Neural cell (in vitro differentiated cells): ENCODE results near the gene ADGRD1. TPM values are rescaled to one million over a fixed set of nuclear protein-coding genes. Genes with fewer than 3 reads are reported as not detected.

ENCODE experiments used
- H2AFZ ChIP-seq: fragments of 200-600, 300-800 bp; sonication (generic), shearing (Covaris generic); 2 replicates; pipeline ENCODE4 v1.6.0; 2014; ENCODE audit warnings: low read depth, mild to moderate bottlenecking, antibody characterized with exemption, low read length, moderate library complexity
- H3F3A ChIP-seq: fragments of 200-600 bp; shearing (Covaris generic); 2 replicates; pipeline ENCODE4 v1.6.1; 2016; ENCODE audit warnings: mild to moderate bottlenecking, moderate library complexity, mixed read lengths, antibody characterized with exemption, low read length; ENCODE audit not compliant: insufficient read depth, poor library complexity, severe bottlenecking
- H3K27ac ChIP-seq: fragments of 200-600, 300-800 bp; sonication (generic), shearing (Covaris generic); 2 replicates; pipeline ENCODE4 v1.5.1; 2014; ENCODE audit warnings: mild to moderate bottlenecking, low read length, moderate library complexity
- H3K27me3 ChIP-seq: fragments of 300-800, 200-600 bp; sonication (generic), shearing (Covaris generic); 2 replicates; pipeline ENCODE4 v1.6.0; 2014; ENCODE audit warnings: mild to moderate bottlenecking, low read depth, low read length, moderate library complexity; ENCODE audit not compliant: insufficient read depth
- H3K36me3 ChIP-seq: fragments of 300-800, 200-600 bp; sonication (generic), shearing (Covaris generic); 2 replicates; pipeline ENCODE4 v1.5.1; 2014; ENCODE audit warnings: mild to moderate bottlenecking, antibody characterized with exemption, low read length, moderate library complexity; ENCODE audit not compliant: insufficient read depth
- H3K4me2 ChIP-seq: fragments of 300-800, 200-600 bp; sonication (generic), shearing (Covaris generic); 2 replicates; pipeline ENCODE4 v1.6.0; 2014; ENCODE audit warnings: mild to moderate bottlenecking, low read length
- H3K4me3 ChIP-seq: fragments of 300-800, 200-600 bp; sonication (generic), shearing (Covaris generic); 2 replicates; pipeline ENCODE4 v1.5.1; 2014; ENCODE audit warnings: mild to moderate bottlenecking, low read length, moderate library complexity
- H3K79me2 ChIP-seq: fragments of 200-600 bp; shearing (Covaris generic); replicated peaks from 2 replicates; pipeline ENCODE4 v1.6.0; 2014; ENCODE audit warnings: mild to moderate bottlenecking, low read length, moderate library complexity; ENCODE audit not compliant: insufficient read depth
- H3K9ac ChIP-seq: fragments of 300-800, 200-600 bp; sonication (generic), shearing (Covaris generic); 2 replicates; pipeline ENCODE4 v1.6.1; 2016; ENCODE audit warnings: mild to moderate bottlenecking, low read length, mixed read lengths
- H3K9me2 ChIP-seq: fragments of 200-600 bp; shearing (Covaris generic); 2 replicates; pipeline ENCODE4 v1.6.1; 2016; ENCODE audit warnings: mild to moderate bottlenecking, low read length, mixed read lengths; ENCODE audit not compliant: insufficient read depth
- H3K9me3 ChIP-seq: fragments of 200-600, 300-800 bp; sonication (generic), shearing (Covaris generic); 2 replicates; pipeline ENCODE4 v1.6.1; 2016; ENCODE audit warnings: mild to moderate bottlenecking, mixed run types, low read length, moderate library complexity, mixed read lengths
- H4K20me1 ChIP-seq: fragments of 200-600 bp; shearing (Covaris generic); 2 replicates; pipeline ENCODE4 v1.6.1; 2016; ENCODE audit warnings: mild to moderate bottlenecking, mixed run types; ENCODE audit not compliant: insufficient read depth
- CTCF ChIP-seq: fragments of 450-650 bp; IDR thresholded peaks from 2 replicates; pipeline ENCODE4 v1.5.1; 2014; ENCODE audit warnings: antibody characterized with exemption, mild to moderate bottlenecking, moderate library complexity; ENCODE audit not compliant: poor library complexity, severe bottlenecking
- EP300 ChIP-seq: fragments of 450-650 bp; conservative IDR thresholded peaks from 2 replicates; pipeline ENCODE4 v1.6.1; 2014; ENCODE audit warnings: antibody characterized with exemption, mild to moderate bottlenecking, moderate library complexity; ENCODE audit not compliant: poor library complexity, severe bottlenecking
- EZH2 ChIP-seq: fragments of 200-600, 300-800 bp; shearing (Covaris generic), sonication (generic); IDR thresholded peaks from 2 replicates; pipeline ENCODE4 v1.6.1; 2014; ENCODE audit warnings: antibody characterized with exemption, low read length, borderline replicate concordance, mild to moderate bottlenecking; ENCODE audit not compliant: insufficient read depth, poor library complexity, severe bottlenecking
- MXI1 ChIP-seq: fragments of 450-650 bp; conservative IDR thresholded peaks from 2 replicates; pipeline ENCODE4 v1.6.1; 2014; ENCODE audit warnings: antibody characterized with exemption, mild to moderate bottlenecking; ENCODE audit not compliant: poor library complexity, severe bottlenecking
- POLR2AphosphoS5 ChIP-seq: IDR thresholded peaks from 2 replicates; pipeline ENCODE4 v1.6.1; 2012
- RAD21 ChIP-seq: fragments of 450-650 bp; conservative IDR thresholded peaks from 2 replicates; pipeline ENCODE4 v1.6.1; 2014; ENCODE audit warnings: antibody characterized with exemption, mild to moderate bottlenecking, moderate library complexity
- SMC3 ChIP-seq: fragments of 450-650 bp; conservative IDR thresholded peaks from 2 replicates; pipeline ENCODE4 v1.6.1; 2014; ENCODE audit warnings: antibody characterized with exemption, mild to moderate bottlenecking, moderate library complexity; ENCODE audit not compliant: poor library complexity
- TAF1 ChIP-seq: IDR thresholded peaks from 2 replicates; pipeline ENCODE4 v1.6.1; 2012; ENCODE audit warnings: low read depth
- polyA plus RNA-seq: library from polyadenylated mRNA; depleted of rRNA; stranded (reverse); fragments of >200 nt; gene quantifications from 2 replicates; pipeline ENCODE4 v1.2.3, GENCODE V29; 2014
- TF ChIP-seq, protein P1 (sequence below): IDR thresholded peaks from 2 replicates; pipeline ENCODE4 v1.6.1; 2012; ENCODE audit warnings: borderline replicate concordance

The ADGRD1 gene
- polyA plus RNA-seq, 1 donor from 2014 or later: 1.7 TPM

GRCh38 chr12:131177599-131177998 lies 223.9 kb downstream of the ADGRD1 start:
- H3K79me2 ChIP-seq: no peaks in the 10 kb centered on the region
- no peaks in the 10 kb centered on the region for H3K9me2 ChIP-seq
- H3F3A ChIP-seq: no peaks in the 10 kb centered on the region
- H3K4me3 ChIP-seq: no peak overlapping the region
- H3K9ac ChIP-seq: no peak overlapping the region
- TF ChIP-seq, protein P1, sequence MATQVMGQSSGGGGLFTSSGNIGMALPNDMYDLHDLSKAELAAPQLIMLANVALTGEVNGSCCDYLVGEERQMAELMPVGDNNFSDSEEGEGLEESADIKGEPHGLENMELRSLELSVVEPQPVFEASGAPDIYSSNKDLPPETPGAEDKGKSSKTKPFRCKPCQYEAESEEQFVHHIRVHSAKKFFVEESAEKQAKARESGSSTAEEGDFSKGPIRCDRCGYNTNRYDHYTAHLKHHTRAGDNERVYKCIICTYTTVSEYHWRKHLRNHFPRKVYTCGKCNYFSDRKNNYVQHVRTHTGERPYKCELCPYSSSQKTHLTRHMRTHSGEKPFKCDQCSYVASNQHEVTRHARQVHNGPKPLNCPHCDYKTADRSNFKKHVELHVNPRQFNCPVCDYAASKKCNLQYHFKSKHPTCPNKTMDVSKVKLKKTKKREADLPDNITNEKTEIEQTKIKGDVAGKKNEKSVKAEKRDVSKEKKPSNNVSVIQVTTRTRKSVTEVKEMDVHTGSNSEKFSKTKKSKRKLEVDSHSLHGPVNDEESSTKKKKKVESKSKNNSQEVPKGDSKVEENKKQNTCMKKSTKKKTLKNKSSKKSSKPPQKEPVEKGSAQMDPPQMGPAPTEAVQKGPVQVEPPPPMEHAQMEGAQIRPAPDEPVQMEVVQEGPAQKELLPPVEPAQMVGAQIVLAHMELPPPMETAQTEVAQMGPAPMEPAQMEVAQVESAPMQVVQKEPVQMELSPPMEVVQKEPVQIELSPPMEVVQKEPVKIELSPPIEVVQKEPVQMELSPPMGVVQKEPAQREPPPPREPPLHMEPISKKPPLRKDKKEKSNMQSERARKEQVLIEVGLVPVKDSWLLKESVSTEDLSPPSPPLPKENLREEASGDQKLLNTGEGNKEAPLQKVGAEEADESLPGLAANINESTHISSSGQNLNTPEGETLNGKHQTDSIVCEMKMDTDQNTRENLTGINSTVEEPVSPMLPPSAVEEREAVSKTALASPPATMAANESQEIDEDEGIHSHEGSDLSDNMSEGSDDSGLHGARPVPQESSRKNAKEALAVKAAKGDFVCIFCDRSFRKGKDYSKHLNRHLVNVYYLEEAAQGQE: no peak
- TF ChIP-seq EZH2 (no peak), EP300 (no peak), CTCF (no peak), SMC3 (no peak), RAD21 (no peak), POLR2AphosphoS5 (no peak), MXI1 (no peak), TAF1 (no peak)
- H3K4me2 ChIP-seq: no peak overlapping the region
- H3K27ac ChIP-seq: no peak overlapping the region
- no peak overlapping the region for H2AFZ ChIP-seq
- H3K9me3 ChIP-seq: no peaks in the 10 kb centered on the region
- H3K27me3 ChIP-seq: no peaks in the 10 kb centered on the region
- H4K20me1 ChIP-seq: no peaks in the 10 kb centered on the region
- no peaks in the 10 kb centered on the region for H3K36me3 ChIP-seq

DNA sequence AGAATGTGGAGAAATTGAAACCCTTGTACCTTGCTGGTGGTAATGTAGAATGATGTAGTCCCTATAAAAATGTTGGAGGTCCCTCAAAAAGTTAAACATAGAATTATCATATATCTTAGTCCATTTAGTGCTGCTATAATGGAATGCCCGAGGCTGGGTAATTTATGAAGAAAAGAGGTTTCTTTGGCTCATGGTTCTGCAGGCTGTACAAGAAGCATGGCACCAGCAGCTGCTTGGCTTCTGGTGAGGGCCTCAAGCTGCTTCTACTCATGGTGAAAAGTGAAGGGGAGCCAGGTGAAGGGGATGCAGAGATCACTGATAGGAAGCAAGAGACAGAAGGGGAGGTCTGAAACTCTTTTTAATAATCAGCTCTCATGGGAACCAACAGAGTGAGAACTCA lies 233.9 kb downstream of the ADGRD1 start:
- Histone ChIP-seq H3K4me2 (no peak overlapping the region), H3K27ac (no peak overlapping the region)

More for the DNA sequence above, 233.9 kb downstream of the ADGRD1 start:
- Histone ChIP-seq H3K27me3 (no peaks in the 10 kb centered on the region), H3K4me3 (no peak overlapping the region), H2AFZ (no peak overlapping the region), H3K79me2 (no peaks in the 10 kb centered on the region), H3K9me3 (no peaks in the 10 kb centered on the region), H3K36me3 (no peaks in the 10 kb centered on the region), H3F3A (no peaks in the 10 kb centered on the region), H3K9ac (no peak overlapping the region), H3K9me2 (no peaks in the 10 kb centered on the region), H4K20me1 (no peaks in the 10 kb centered on the region)
- TF ChIP-seq POLR2AphosphoS5 (no peak), CTCF (no peak), EZH2 (no peak), RAD21 (no peak), TAF1 (no peak), MXI1 (no peak), EP300 (no peak), SMC3 (no peak)
- TF ChIP-seq, protein P1: no peak
